ENCODE results near the gene FAM200C. TPM values are rescaled to one million over a fixed set of nuclear protein-coding genes. Genes with fewer than 3 reads are reported as not detected.

The FAM200C gene
- total RNA-seq, 1 experiment from 2014 or later: 5.4 TPM

- TF ChIP-seq ZNF425 (CRISPR knock-in tag; conservative IDR thresholded peaks at IDR 0.05): no peak
- no peak for TF ChIP-seq SMAD4 (CRISPR knock-in tag; IDR thresholded peaks at IDR 0.05)
Observed at GRCh38 chr5:160380041-160380440, 19.8 kb downstream of the FAM200C start (continued).

DNA sequence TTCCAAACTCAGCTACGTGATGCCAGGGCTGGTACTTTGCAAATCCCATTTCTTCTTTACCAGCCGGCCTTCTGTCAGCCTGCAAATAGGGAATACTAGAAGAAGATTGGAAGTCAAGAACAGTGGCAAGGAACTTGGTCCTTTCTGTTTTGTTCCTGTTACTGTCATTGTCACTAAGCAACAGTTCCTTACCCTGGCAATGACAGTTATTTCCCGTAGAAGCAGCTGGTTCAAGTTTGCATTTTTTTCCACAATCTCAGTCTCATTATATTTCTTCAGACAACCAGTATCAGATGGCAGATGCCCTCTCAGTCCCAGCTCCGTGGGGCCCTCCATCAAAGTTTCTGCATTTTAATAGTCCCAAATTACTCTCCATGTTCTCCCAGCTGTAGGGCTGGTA lies 20.3 kb downstream of the FAM200C start:
- Mint-ChIP-seq H3K27ac (no peak overlapping the region), H3K36me3 (no peaks in the 10 kb centered on the region), H3K9me3 (no peaks in the 10 kb centered on the region), H3K4me3 (no peak overlapping the region), H3K4me1 (peaks cover 8% of the 10 kb centered on the region), H3K27me3 (ENCODE audit: low read depth) (no peaks in the 10 kb centered on the region; the same call in none of the 2 replicates)
- ATAC-seq (no peak), DNase-seq (ENCODE audit: low spot score) (no peak)
- ChIA-PET POLR2A (interaction anchor here (1.2 kb wide), 1 partner anchor 203 kb away, joined by 4 read pairs; no protein-coding TSS in a partner anchor), CTCF (interaction anchor here (1.1 to 1.6 kb wide), 6 partner anchors 9 to 358 kb away, joined by 3 to 9 read pairs (median 3); partner anchors contain the start of gene C1QTNF2)
- TF ChIP-seq NR2C2 (CRISPR knock-in tag; IDR thresholded peaks at IDR 0.05): no peak
- no peak for TF ChIP-seq MXD4 (CRISPR knock-in tag; IDR thresholded peaks at IDR 0.05; ENCODE audit: borderline replicate concordance)
- TF ChIP-seq MLX (CRISPR knock-in tag; IDR thresholded peaks at IDR 0.05): no peak
- TF ChIP-seq OVOL2 (CRISPR knock-in tag; IDR thresholded peaks at IDR 0.05; ENCODE audit: borderline replicate concordance): no peak

DNA sequence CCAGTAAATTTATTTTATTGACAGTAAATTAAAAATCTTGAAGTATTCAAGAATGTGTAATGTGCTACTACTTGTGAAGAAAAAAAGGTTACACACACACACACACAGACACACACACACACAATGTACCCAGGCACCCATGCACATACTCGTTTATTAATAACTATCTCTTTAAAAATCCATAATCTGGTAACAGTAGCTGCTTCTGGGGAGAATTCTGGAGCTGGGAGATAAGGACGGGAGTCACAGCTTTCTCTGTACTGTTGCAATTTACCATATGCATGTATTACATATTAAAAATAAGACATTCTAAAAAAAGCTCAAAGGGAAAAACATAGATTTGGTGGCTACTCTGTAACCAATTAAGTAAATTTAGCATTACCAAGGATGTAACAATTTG lies 21.5 kb downstream of the FAM200C start:
- peaks cover 8% of the 10 kb centered on the region for H3K4me1 Mint-ChIP-seq
- H3K9me3 Mint-ChIP-seq: no peaks in the 10 kb centered on the region
- POLR2A ChIA-PET: no interaction called here
- ATAC-seq (no peak), DNase-seq (ENCODE audit: low spot score) (no peak)
- H3K36me3 Mint-ChIP-seq: no peaks in the 10 kb centered on the region
- peaks cover 2% of the 10 kb centered on the region for H3K27me3 Mint-ChIP-seq (ENCODE audit: low read depth)
- H3K4me3 Mint-ChIP-seq: no peak overlapping the region
- no peak overlapping the region for H3K27ac Mint-ChIP-seq
- CTCF ChIA-PET: interaction anchor here (1.5 kb wide), 1 partner anchor 16 kb away, joined by 3 read pairs; no protein-coding TSS in a partner anchor
- TF ChIP-seq ZSCAN18 (CRISPR knock-in tag; IDR thresholded peaks at IDR 0.05) (no peak), MYBL2 (CRISPR knock-in tag; IDR thresholded peaks at IDR 0.05) (no peak), KAT7 (CRISPR knock-in tag; IDR thresholded peaks at IDR 0.05; ENCODE audit: borderline replicate concordance) (no peak), HMGXB4 (CRISPR knock-in tag; IDR thresholded peaks at IDR 0.05) (no peak), ELF4 (CRISPR knock-in tag; IDR thresholded peaks at IDR 0.05; ENCODE audit: low read depth) (no peak), SMAD4 (CRISPR knock-in tag; IDR thresholded peaks at IDR 0.05) (no peak), ZNF281 (CRISPR knock-in tag; IDR thresholded peaks at IDR 0.05) (no peak), ERG (CRISPR knock-in tag; IDR thresholded peaks at IDR 0.05) (no peak), FOXP1 (CRISPR knock-in tag; IDR thresholded peaks at IDR 0.05; ENCODE audit: borderline replicate concordance) (no peak), CTCF (IDR thresholded peaks at IDR 0.05) (no peak), ZNF671 (CRISPR knock-in tag; IDR thresholded peaks at IDR 0.05) (no peak), GTF2I (CRISPR knock-in tag; conservative IDR thresholded peaks at IDR 0.05) (no peak)
